Stomach (tissue), 9 donors: ENCODE results near the gene RERE. TPM values are rescaled to one million over a fixed set of nuclear protein-coding genes. Genes with fewer than 3 reads are reported as not detected.

Source experiments
- DNase-seq, 2 donors: peaks; one replicate each; pipeline versions ENCODE4 v3.0.0 to v3.0.0-alpha.2; 2013 to 2019
- H3K27ac ChIP-seq, 5 donors: fragments of 200-600 bp in 4 of 5; sonication (generic) in 4 of 5; one replicate each; pipeline ENCODE4 v1.5.1; 2013 to 2019; ENCODE audit warnings: mild to moderate bottlenecking in 1 of 5, moderate library complexity in 1 of 5
- H3K27me3 ChIP-seq, 3 donors: fragments of 200-600 bp; sonication (generic); one replicate each; pipeline ENCODE4 v1.5.1; 2017 to 2019; ENCODE audit warnings: mixed run types in 1 of 3
- H3K36me3 ChIP-seq, 4 donors: fragments of 200-600 bp; sonication (generic); 1 replicate in 3 of 4; 2 replicates in 1 of 4; pipeline ENCODE4 v1.5.1; 2016 to 2019
- H3K4me1 ChIP-seq, 4 donors: fragments of 200-600 bp; sonication (generic); one replicate each; pipeline ENCODE4 v1.5.1; 2016 to 2019
- H3K4me3 ChIP-seq, 4 donors: fragments of 200-600 bp; sonication (generic) in 3 of 4; one replicate each; pipeline ENCODE4 v1.5.1; 2016 to 2019; ENCODE audit warnings: mild to moderate bottlenecking in 1 of 4
- H3K9me3 ChIP-seq, 4 donors: fragments of 200-600 bp; sonication (generic); one replicate each; pipeline ENCODE4 v1.5.1; 2016 to 2019
- EP300 ChIP-seq: sonication (generic); formaldehyde crosslinking; IDR thresholded peaks from one replicate; pipeline ENCODE4 v1.6.1; 2017; ENCODE audit warnings: antibody characterized with exemption
- POLR2A ChIP-seq, 4 donors: fragments of 450-650 bp; IDR thresholded peaks; one replicate each; pipeline ENCODE4 v1.6.1; 2016; ENCODE audit warnings: antibody characterized with exemption in 4 of 4, control low read depth in 2 of 4, mild to moderate bottlenecking in 1 of 4, moderate library complexity in 1 of 4
- POLR2AphosphoS5 ChIP-seq, 3 donors: sonication (generic); formaldehyde crosslinking; IDR thresholded peaks; one replicate each; pipeline ENCODE4 v1.6.1; 2016; ENCODE audit warnings: antibody characterized with exemption in 3 of 3
- WGBS, 5 donors: extraction: QIAGEN DNeasy Blood & Tissue Kit in 3 of 5; methylation state at CpG; one replicate each; pipeline versions ENCODE4 v1.1.5 to v1.1.7; 2013 to 2018; 5-methylcytosine and 5-hydroxymethylcytosine counted together
- intact Hi-C: fragments of 100-400 bp; cut with DNase I; formaldehyde crosslinking; loops from one replicate; pipeline ENCODE4 v1.15.1; 2023; ENCODE audit warnings: low total_unique reads
- polyA plus RNA-seq, 3 donors: library from polyadenylated mRNA; stranded (reverse); fragments of 200-250 nt; gene quantifications; one replicate each; pipeline ENCODE4 v1.2.3, GENCODE V29; 2013
- total RNA-seq, 5 donors: library from RNA; depleted of rRNA; stranded (reverse); fragments of >200 nt; gene quantifications; one replicate each; pipeline versions ENCODE4 v1.1.0 to v1.2.3, GENCODE V29; 2014 to 2016
- TF ChIP-seq, protein P1 (sequence below), 7 experiments: fragments of 450-650 bp in 4 of 7; fragments of 200-600 bp in 3 of 7; sonication (generic) in 3 of 7; IDR thresholded peaks; one replicate each; pipeline ENCODE4 v1.5.1; 2016 to 2019; ENCODE audit warnings: antibody characterized with exemption in 7 of 7, control low read depth in 2 of 7, mild to moderate bottlenecking in 1 of 7
- donor health status: healthy with polysubstance abuse.
- donor health status: Bipolar disorder and iron deficiency.
- donor health status: healthy.

The RERE gene
- total and polyA plus RNA-seq, 8 donors = 15.6 to 198 (median 79.3) TPM

DNA sequence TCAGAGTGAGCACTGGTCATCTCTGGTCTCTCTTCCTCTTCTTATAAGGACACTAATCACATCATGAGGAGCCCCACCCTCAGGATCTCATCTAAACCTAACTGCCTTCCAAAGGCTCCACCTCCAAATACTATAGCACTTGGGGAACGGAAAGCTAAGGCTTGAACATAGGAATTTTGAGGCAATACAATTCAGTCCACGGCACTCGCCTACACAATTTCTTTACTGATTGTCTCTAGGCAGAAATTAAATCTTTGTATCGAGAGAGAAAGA is 127.3 kb downstream of the RERE start:
- peak overlapping the region in 1 of 5 donors; percentile 0 for H3K27ac ChIP-seq
- no peak overlapping the region for H3K4me3 ChIP-seq
- 93 to 99% (median 97%) methylated on average over 4 of the region's 4 CpGs for WGBS, 5 donors
- no peak for DNase-seq
- no peaks in the 10 kb centered on the region for H3K36me3 ChIP-seq
- H3K9me3 ChIP-seq = no peaks in the 10 kb centered on the region
- H3K4me1 ChIP-seq = peaks cover 13 to 73% (median 40%) of the 10 kb centered on the region in 4 donors
- intact Hi-C loops = no loop called here
- no peak for TF ChIP-seq POLR2AphosphoS5 (IDR thresholded peaks at IDR 0.05)
- TF ChIP-seq, protein P1, sequence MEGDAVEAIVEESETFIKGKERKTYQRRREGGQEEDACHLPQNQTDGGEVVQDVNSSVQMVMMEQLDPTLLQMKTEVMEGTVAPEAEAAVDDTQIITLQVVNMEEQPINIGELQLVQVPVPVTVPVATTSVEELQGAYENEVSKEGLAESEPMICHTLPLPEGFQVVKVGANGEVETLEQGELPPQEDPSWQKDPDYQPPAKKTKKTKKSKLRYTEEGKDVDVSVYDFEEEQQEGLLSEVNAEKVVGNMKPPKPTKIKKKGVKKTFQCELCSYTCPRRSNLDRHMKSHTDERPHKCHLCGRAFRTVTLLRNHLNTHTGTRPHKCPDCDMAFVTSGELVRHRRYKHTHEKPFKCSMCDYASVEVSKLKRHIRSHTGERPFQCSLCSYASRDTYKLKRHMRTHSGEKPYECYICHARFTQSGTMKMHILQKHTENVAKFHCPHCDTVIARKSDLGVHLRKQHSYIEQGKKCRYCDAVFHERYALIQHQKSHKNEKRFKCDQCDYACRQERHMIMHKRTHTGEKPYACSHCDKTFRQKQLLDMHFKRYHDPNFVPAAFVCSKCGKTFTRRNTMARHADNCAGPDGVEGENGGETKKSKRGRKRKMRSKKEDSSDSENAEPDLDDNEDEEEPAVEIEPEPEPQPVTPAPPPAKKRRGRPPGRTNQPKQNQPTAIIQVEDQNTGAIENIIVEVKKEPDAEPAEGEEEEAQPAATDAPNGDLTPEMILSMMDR (IDR thresholded peaks at IDR 0.05) = no peak
- no peak for TF ChIP-seq EP300
- TF ChIP-seq POLR2A (IDR thresholded peaks at IDR 0.05) = no peak
- no peaks in the 10 kb centered on the region for H3K27me3 ChIP-seq

DNA sequence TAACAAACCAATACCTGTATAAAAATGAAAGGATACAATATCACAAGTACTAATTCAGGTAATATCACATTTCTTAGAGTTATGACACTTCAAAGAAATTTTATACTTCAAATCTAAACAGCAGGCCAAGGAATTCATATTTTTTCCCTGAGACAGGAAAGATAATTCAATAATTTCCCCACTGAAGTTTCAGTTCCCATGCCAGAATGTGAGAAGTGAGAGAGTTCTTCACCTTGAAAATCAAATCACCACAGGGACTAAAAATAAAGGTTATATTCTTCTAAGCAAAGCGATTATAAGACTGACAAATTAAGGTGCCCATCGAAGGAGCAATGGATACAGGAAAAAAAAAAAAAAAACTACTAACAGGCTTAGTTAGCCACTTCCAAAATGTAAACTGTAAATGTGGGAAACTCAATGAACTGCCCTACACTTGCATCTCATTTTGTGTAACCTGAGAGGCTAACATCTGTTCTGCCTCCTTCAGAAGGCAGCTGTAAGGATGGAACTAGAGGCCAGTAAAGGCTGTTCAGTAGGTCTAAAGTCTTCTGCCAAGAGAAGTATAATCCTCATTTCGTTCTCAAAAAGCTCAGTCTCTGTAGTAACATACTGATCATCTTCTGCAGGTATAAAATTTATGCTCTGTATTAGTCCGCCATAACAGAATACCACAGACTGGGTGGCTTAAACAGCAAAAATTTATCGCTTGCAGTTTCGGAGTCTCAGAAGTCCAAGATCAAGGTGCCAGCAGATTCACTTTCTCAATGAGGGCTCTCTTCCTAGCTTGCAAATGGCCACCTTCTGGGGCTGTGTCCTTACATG is 127.8 kb downstream of the RERE start:
- intact Hi-C loops = no loop called here
- WGBS, 5 donors = 83 to 93% (median 90%) methylated on average over 6 of the region's 6 CpGs
- H3K4me3 ChIP-seq = no peak overlapping the region
- H3K36me3 ChIP-seq = no peaks in the 10 kb centered on the region
- TF ChIP-seq POLR2AphosphoS5 (IDR thresholded peaks at IDR 0.05) (no peak), POLR2A (IDR thresholded peaks at IDR 0.05) (no peak), EP300 (no peak)
- TF ChIP-seq, protein P1 (IDR thresholded peaks at IDR 0.05) = no peak
- no peaks in the 10 kb centered on the region for H3K9me3 ChIP-seq
- peak overlapping the region in 1 of 5 donors; percentile 43 for H3K27ac ChIP-seq
- peaks cover 13 to 76% (median 42%) of the 10 kb centered on the region in 4 donors for H3K4me1 ChIP-seq
- H3K27me3 ChIP-seq = no peaks in the 10 kb centered on the region
- DNase-seq = no peak

DNA sequence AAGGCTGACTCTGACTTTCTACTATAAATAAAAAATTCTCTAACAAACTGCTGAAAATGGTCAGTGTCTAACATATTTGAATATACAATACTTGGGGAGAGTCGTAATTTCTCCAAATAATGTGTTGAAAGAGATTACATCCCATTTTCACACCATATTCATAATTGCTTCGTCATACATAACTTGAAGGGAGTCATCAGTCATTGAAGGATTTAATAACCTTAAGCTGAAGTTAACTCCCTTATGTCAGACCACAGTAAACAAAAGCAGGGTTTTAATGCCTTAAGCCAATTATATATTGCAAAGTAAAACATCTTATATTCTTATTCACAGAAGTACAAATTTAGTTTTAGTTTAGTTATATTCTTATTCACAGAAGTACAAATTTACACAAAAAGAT is 129.9 kb downstream of the RERE start:
- TF ChIP-seq EP300 (no peak), POLR2AphosphoS5 (IDR thresholded peaks at IDR 0.05) (no peak), POLR2A (IDR thresholded peaks at IDR 0.05) (no peak)
- TF ChIP-seq, protein P1 (IDR thresholded peaks at IDR 0.05) = no peak
- Histone ChIP-seq H3K4me3 (no peak overlapping the region), H3K9me3 (no peaks in the 10 kb centered on the region), H3K27me3 (no peaks in the 10 kb centered on the region), H3K27ac (peak overlapping the region in 3 of 5 donors; percentile 56 to 66 (median 66)), H3K4me1 (peaks cover 13 to 72% (median 32%) of the 10 kb centered on the region in 4 donors), H3K36me3 (no peaks in the 10 kb centered on the region)
- no peak for DNase-seq
- 73 to 87% (median 84%) methylated on average over 2 of the region's 2 CpGs for WGBS, 5 donors
- intact Hi-C loops = no loop called here

DNA sequence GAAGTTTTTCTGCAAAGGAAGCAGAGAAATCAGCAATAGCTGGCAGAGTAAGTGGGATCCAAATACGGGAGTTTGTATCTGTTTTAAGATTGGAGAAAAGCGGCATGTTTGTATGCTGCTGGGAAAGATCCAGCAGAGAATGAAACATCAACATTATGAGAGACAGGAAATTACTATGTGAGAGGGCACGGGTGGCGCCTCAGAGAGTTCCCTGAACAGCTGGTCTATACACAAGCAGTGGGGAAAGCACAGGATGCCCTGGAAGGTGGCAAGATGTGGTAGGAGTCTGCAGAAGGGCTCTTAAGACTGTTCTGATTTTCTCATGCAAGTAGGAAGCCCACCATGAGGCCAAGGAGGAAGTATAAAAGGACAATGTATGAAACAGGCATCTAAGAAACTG is 130.4 kb downstream of the RERE start:
- DNase-seq = peak; percentile 30 to 66
- intact Hi-C loops = no loop called here
- WGBS, 5 donors = 15 to 25% (median 22%) methylated on average over 4 of the region's 4 CpGs
- no peaks in the 10 kb centered on the region for H3K27me3 ChIP-seq
- no peaks in the 10 kb centered on the region for H3K9me3 ChIP-seq
- no peaks in the 10 kb centered on the region for H3K36me3 ChIP-seq
- peak overlapping the region in 4 of 5 donors; percentile 54 to 66 (median 61) for H3K27ac ChIP-seq
- TF ChIP-seq POLR2AphosphoS5 (IDR thresholded peaks at IDR 0.05) (no peak), EP300 (no peak), POLR2A (IDR thresholded peaks at IDR 0.05) (no peak)
- TF ChIP-seq, protein P1 (IDR thresholded peaks at IDR 0.05) = no peak
- peaks cover 16 to 68% (median 36%) of the 10 kb centered on the region in 4 donors for H3K4me1 ChIP-seq
- no peak overlapping the region for H3K4me3 ChIP-seq
